NB4 (cell line): Measurements from ENCODE around the gene CWC15.

Experiments used
- DNase-seq: peaks from one replicate; pipeline ENCODE4 v3.0.0; 2010; ENCODE audit warnings: low read depth
- H3K4me3 ChIP-seq: one replicate; pipeline ENCODE4 v1.5.1; 2011; ENCODE audit warnings: mild to moderate bottlenecking, low read depth, low read length, moderate library complexity
- CTCF ChIP-seq: IDR thresholded peaks from one replicate; pipeline ENCODE4 v1.5.1; 2012; ENCODE audit warnings: low read depth, low read length
- MYC ChIP-seq: IDR thresholded peaks from 2 replicates; pipeline ENCODE4 v1.6.1; 2011; ENCODE audit warnings: low read depth, low read length
- POLR2A ChIP-seq: IDR thresholded peaks from 2 replicates; pipeline ENCODE4 v1.6.1; 2011; ENCODE audit warnings: mild to moderate bottlenecking; ENCODE audit not compliant: insufficient read length; ENCODE audit errors: extremely low read depth
- TF ChIP-seq, protein P1 (sequence below): IDR thresholded peaks from 2 replicates; pipeline ENCODE4 v1.6.1; 2011; ENCODE audit warnings: low read depth, low read length

Gene CWC15

DNA sequence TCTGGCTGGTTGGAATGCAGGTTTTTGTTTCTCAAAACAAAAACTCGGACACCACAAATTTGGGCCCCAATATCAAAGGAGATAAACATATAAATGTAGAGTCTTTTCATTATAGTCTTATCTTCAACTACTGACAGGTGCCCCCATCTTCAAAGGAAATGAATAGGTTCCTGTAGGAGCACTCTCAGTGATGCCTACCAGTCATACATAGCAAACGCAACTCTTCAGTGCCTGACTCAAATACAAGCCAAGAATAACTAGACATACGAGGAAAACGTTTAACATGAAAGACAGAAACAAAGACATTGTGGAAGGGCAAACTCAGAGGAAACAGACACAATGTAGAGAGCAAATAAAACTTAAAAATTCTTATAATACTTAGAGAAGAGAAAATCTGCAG is 14.0 kb upstream of the CWC15 start:
- no peak overlapping the region for H3K4me3 ChIP-seq
- TF ChIP-seq POLR2A, result no peak
- no peak for TF ChIP-seq CTCF
- no peak for TF ChIP-seq MYC
- TF ChIP-seq, protein P1, sequence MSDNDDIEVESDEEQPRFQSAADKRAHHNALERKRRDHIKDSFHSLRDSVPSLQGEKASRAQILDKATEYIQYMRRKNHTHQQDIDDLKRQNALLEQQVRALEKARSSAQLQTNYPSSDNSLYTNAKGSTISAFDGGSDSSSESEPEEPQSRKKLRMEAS, result no peak
- no peak for DNase-seq

DNA sequence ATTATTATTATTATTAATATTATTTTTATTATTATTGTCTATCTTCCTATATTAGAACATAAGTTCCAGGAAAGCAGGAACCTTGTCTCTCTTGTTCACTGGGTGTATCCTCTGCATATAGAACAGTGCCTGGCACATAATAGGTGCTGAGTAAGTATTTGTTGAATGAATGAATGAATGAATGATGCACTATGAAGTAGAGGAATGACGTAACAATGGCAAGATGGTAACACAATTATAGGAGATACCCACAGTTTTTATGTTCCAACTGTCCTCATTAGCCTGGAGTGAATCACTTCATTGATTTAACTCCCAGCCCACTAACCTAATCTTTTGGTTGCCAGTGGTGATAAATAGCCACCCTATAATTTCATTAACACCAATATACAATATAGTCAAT is 2.2 kb upstream of the CWC15 start:
- TF ChIP-seq CTCF (no peak), POLR2A (no peak), MYC (no peak)
- TF ChIP-seq, protein P1, result no peak
- no peak for DNase-seq
- H3K4me3 ChIP-seq, result no peak overlapping the region

DNA sequence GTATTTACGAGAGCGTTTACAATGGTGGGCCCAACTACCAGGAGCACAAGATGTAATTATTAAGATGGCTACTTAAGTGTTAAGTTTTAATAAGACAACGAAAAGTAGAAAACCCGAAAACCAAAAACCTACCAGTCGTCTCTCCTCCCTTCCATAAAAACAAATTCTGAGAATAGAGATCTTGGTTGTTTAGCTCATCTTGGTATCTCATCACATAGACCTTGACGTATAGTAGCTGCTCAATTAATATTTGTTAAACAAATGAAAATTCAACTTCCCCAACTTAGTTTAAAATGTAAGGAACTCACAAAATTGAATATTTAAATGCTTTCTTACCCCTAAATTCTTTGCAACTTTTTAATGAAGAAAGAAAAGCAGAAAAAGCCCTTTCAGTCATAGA is 822 bp upstream of the CWC15 start:
- DNase-seq, result no peak
- TF ChIP-seq, protein P1, result no peak
- TF ChIP-seq CTCF (no peak), MYC (no peak), POLR2A (no peak)
- peak overlapping the region; percentile 92 for H3K4me3 ChIP-seq

- DNase-seq, result peak; percentile 27
- TF ChIP-seq MYC, result no peak
- no peak for TF ChIP-seq CTCF
- TF ChIP-seq, protein P1, result no peak
- no peak for TF ChIP-seq POLR2A
- peak overlapping the region; percentile 92 for H3K4me3 ChIP-seq
These were observed 657 bp downstream of the CWC15 start for GRCh38 chr11:94972700-94973098.

DNA sequence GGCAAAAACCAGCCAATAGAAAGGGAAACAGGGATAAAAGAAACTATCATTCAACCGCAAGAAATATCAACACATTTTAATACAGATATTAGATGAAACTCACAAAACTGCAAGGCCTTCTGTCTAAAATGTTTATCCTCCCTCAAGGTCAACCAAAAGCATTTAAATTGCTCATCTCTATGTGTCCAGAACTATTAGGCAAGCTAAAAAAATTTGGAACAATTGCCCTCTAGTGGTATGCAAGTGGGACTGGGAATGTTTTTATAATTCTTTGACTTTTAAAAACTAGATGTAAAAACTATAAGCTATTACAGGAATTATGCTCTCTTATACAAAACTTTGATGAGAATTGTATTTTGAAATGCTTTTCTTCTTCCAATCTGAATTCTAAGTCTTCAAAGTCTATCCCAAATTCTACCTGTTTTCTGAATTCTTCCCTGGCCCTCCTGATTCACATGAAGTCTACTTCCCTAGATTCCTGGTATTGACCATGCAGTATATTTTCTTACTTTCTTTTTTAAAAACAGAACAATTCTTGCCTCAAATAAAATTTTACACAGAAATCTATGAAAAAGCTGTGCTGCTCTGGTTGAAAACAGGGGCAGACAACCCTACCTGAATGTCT is 4.9 kb downstream of the CWC15 start:
- TF ChIP-seq, protein P1, result no peak
- TF ChIP-seq POLR2A (no peak), CTCF (peak; percentile 52), MYC (no peak)
- peak; percentile 45 for DNase-seq

DNA sequence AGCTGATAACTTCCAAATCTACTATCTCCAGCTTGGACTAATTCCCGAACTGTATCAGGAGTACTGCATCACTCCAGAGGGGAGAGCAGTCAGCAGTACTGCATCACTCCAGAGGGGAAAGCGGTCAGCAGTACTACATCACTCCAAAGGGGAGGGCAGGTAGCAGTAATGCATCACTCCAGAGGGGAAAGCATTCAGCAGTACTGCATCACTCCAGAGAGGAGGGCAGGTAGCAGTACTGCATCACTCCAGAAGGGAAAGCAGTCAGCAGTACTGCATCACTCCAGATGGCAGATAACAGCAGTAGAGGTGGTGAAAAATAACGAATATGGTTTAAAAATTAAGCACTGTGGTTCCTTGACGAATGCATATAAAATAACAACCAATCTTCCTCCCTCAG is 8.4 kb downstream of the CWC15 start:
- TF ChIP-seq MYC (no peak), POLR2A (no peak), CTCF (no peak)
- TF ChIP-seq, protein P1, result no peak
- H3K4me3 ChIP-seq, result no peak overlapping the region
- no peak for DNase-seq

More for the DNA sequence above, 4.9 kb downstream of the CWC15 start:
- H3K4me3 ChIP-seq, result no peak overlapping the region
